ENCODE data around the gene EPHA3. TPM values are rescaled to one million over a fixed set of nuclear protein-coding genes. Genes with fewer than 3 reads are reported as not detected.
A peak's percentile ranks its signal among the peaks of the same experiment; 100 is the strongest.

Gene EPHA3
- total and polyA plus RNA-seq, 2 of the 4 experiments (the other 2 are of a cell fraction), result 0.10 to 0.18 TPM

DNA sequence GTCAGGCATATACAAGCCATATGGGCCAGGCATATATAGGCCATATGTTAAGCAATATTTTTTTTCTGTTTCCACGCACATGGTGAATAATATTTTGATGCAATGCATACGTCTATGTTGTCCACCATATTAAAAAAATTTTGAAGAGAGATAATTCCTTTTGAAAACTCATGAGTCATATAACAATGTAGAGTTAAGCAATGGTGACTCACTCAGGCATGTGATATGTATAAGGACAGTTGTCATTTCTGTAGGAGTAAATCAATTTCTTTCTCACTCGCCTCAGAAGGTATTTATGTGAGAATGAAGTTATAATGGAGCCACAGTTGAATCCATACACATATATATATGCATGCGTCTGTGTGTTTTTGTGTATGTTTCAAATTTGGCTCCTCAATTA is 272.6 kb downstream of the EPHA3 start:
- Histone ChIP-seq H3K79me1 (ENCODE audit: low read depth in 1 of 2, low read length in 2 of 2) (no peaks in the 10 kb centered on the region), H2AK9ac (replicated peaks; ENCODE audit: low read depth, low read length, poor library complexity) (no peak overlapping the region), H3K9ac (ENCODE audit: low read depth, low read length) (no peak overlapping the region), H3K4me3 (ENCODE audit: insufficient read depth, low read depth, low read length) (no peak overlapping the region), H4K20me1 (ENCODE audit: insufficient read depth, low read length) (no peaks in the 10 kb centered on the region), H3K36me3 (ENCODE audit: control insufficient read depth, insufficient read depth, low read length) (no peaks in the 10 kb centered on the region), H3K4me2 (ENCODE audit: low read depth, low read length) (no peak overlapping the region), H3K27me3 (ENCODE audit: control insufficient read depth, insufficient read depth, low read length) (no peaks in the 10 kb centered on the region), H4K5ac (ENCODE audit: low read depth, low read length) (no peak overlapping the region), H3K56ac (ENCODE audit: extremely low read depth, insufficient read depth, low read length) (no peak overlapping the region), H3K23ac (ENCODE audit: low read depth, low read length) (no peak overlapping the region), H4K8ac (ENCODE audit: low read depth in 2 of 2, low read length in 2 of 2) (no peak overlapping the region), H2BK120ac (ENCODE audit: low read depth, low read length) (no peak overlapping the region), H3K18ac (ENCODE audit: low read depth, low read length) (no peak overlapping the region), H2BK5ac (ENCODE audit: low read depth, low read length, poor library complexity, severe bottlenecking) (no peak overlapping the region), H3K4me1 (ENCODE audit: control insufficient read depth, insufficient read depth, low read length) (no peaks in the 10 kb centered on the region), H4K91ac (ENCODE audit: insufficient read depth, low read depth, low read length) (no peak overlapping the region), H2BK20ac (ENCODE audit: low read depth, low read length) (no peak overlapping the region), H3K9me3 (ENCODE audit: control insufficient read depth, insufficient read depth, low read length) (no peaks in the 10 kb centered on the region), H2BK15ac (ENCODE audit: low read depth, low read length) (no peak overlapping the region), H3K4ac (ENCODE audit: low read depth, low read length) (no peak overlapping the region), H2AK5ac (ENCODE audit: low read depth, low read length) (no peak overlapping the region), H2AFZ (replicated peaks; ENCODE audit: low read length, poor library complexity) (no peak overlapping the region), H3K9me1 (ENCODE audit: insufficient read depth, low read length) (no peaks in the 10 kb centered on the region), H3K14ac (replicated peaks; ENCODE audit: low read depth, low read length) (no peak overlapping the region), H3K27ac (ENCODE audit: insufficient read depth, low read length) (no peak overlapping the region)
- intact Hi-C loops (cut with micrococcal nuclease) (no loop called here), in situ Hi-C loops (cut with MboI; ENCODE audit: low sequenced_read_pairs) (no loop called here), dilution Hi-C loops (cut with HindIII; ENCODE audit: low sequenced_read_pairs, unreplicated experiment) (no loop called here)
- ChIA-PET POLR2A (ENCODE audit: unreplicated experiment) (no interaction called here), CTCF (interaction anchor here (0.6 kb wide), 1 partner anchor 475 kb away, joined by 3 read pairs; no protein-coding TSS in a partner anchor)
- TF ChIP-seq CEBPB (IDR thresholded peaks at IDR 0.05; ENCODE audit: low read depth, low read length) (peak; percentile 72), MXI1 (IDR thresholded peaks at IDR 0.05; ENCODE audit: borderline replicate concordance, low read depth, low read length) (no peak), FOS (IDR thresholded peaks at IDR 0.05; ENCODE audit: low read depth, low read length) (peak; percentile 75)
- TF ChIP-seq, protein P1, sequence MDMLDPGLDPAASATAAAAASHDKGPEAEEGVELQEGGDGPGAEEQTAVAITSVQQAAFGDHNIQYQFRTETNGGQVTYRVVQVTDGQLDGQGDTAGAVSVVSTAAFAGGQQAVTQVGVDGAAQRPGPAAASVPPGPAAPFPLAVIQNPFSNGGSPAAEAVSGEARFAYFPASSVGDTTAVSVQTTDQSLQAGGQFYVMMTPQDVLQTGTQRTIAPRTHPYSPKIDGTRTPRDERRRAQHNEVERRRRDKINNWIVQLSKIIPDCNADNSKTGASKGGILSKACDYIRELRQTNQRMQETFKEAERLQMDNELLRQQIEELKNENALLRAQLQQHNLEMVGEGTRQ (IDR thresholded peaks at IDR 0.05; ENCODE audit: low read depth, low read length), result no peak
- no CpG with 5 or more reads among the region's 4 CpGs for WGBS, 2 experiments (ENCODE audit: extremely low coverage in 2 of 2, insufficient read length in 1 of 2)
- DNase-seq (peak; percentile 54), ATAC-seq (ENCODE audit: low read depth) (no peak)
- no TSS peak for BruUV-seq (replicated peaks)
